H1 (cell line): ENCODE data around the gene EIF4EBP3. TPM values are rescaled to one million over a fixed set of nuclear protein-coding genes. Genes with fewer than 3 reads are reported as not detected.

Experiments used
- CTCF ChIA-PET: fragments of 300-600 bp; sonication (Branson Sonifier 250); formaldehyde crosslinking; loops from one replicate; lab custom pipeline; 2021; ENCODE audit not compliant: partially characterized antibody; lab: Charles Lee
- POLR2A ChIA-PET: fragments of 300-600 bp; sonication (Branson Sonifier 250); formaldehyde crosslinking; loops from one replicate; lab custom pipeline; 2021; ENCODE audit warnings: inconsistent platforms; ENCODE audit not compliant: partially characterized antibody; lab: Charles Lee
- DNase-seq, 2 experiments: peaks; one replicate each; pipeline versions ENCODE4 v3.0.0 to v3.0.0-alpha.2; 2010 to 2022; ENCODE audit warnings: low spot score in 2 of 2, low read depth in 1 of 2, mixed read lengths in 1 of 2
- FAIRE-seq: peaks from 2 replicates; lab custom pipeline; 2011; peaks lifted over from hg19 to GRCh38; lab: Jason Lieb, UNC
- H2AFZ ChIP-seq: 2 replicates; pipeline ENCODE4 v1.8.1; 2012; ENCODE audit warnings: low read length, inconsistent platforms
- H2AK5ac ChIP-seq: 2 replicates; pipeline ENCODE4 v1.6.1; 2013; ENCODE audit warnings: low read depth, low read length
- H2BK120ac ChIP-seq: replicated peaks from 2 replicates; pipeline ENCODE3; 2013; ENCODE audit warnings: low read depth, low read length, inconsistent platforms
- H2BK12ac ChIP-seq: 2 replicates; pipeline ENCODE4 v1.6.1; 2013; ENCODE audit warnings: low read depth, low read length
- H2BK15ac ChIP-seq: 2 replicates; pipeline ENCODE4 v1.6.1; 2013; ENCODE audit warnings: low read length
- H2BK20ac ChIP-seq: 2 replicates; pipeline ENCODE4 v1.6.1; 2013; ENCODE audit warnings: low read length
- H2BK5ac ChIP-seq: 2 replicates; pipeline ENCODE4 v1.6.1; 2013; ENCODE audit warnings: low read depth, low read length
- H3K14ac ChIP-seq: 2 replicates; pipeline ENCODE4 v1.6.1; 2013; ENCODE audit warnings: inconsistent platforms; ENCODE audit not compliant: insufficient read length
- H3K18ac ChIP-seq: 2 replicates; pipeline ENCODE4 v1.6.1; 2013; ENCODE audit warnings: low read length; ENCODE audit errors: extremely low read depth
- H3K23ac ChIP-seq: 2 replicates; pipeline ENCODE4 v1.6.1; 2013; ENCODE audit warnings: inconsistent platforms; ENCODE audit not compliant: insufficient read length
- H3K23me2 ChIP-seq: 2 replicates; pipeline ENCODE4 v1.6.1; 2013; ENCODE audit warnings: low read depth, low read length
- H3K27ac ChIP-seq: 2 replicates; pipeline ENCODE4 v1.6.1; 2011; ENCODE audit warnings: low read depth, low read length, inconsistent platforms
- H3K27me3 ChIP-seq, 4 experiments: replicated peaks in 1 of 4; 1 replicate in 1 of 4; 2 replicates in 3 of 4; pipeline versions ENCODE4 v1.6.1 to v1.8.1; 2011 to 2013; ENCODE audit warnings: low read length in 3 of 4, mild to moderate bottlenecking in 3 of 4, inconsistent platforms in 2 of 4, mixed read lengths in 2 of 4, moderate library complexity in 1 of 4; ENCODE audit not compliant: control insufficient read depth in 3 of 4, insufficient read depth in 3 of 4; ENCODE audit errors: extremely low read depth in 1 of 4
- H3K36me3 ChIP-seq, 4 experiments: 2 replicates each; pipeline versions ENCODE4 v1.6.1 to v1.8.1; 2011 to 2013; ENCODE audit warnings: mild to moderate bottlenecking in 4 of 4, low read length in 3 of 4, moderate library complexity in 2 of 4, control low read depth in 1 of 4, inconsistent platforms in 1 of 4; ENCODE audit not compliant: insufficient read depth in 4 of 4, control insufficient read depth in 2 of 4
- H3K4ac ChIP-seq: replicated peaks from 2 replicates; pipeline ENCODE3; 2013; ENCODE audit warnings: low read length, low read depth, mixed read lengths, inconsistent platforms; ENCODE audit not compliant: insufficient read length
- H3K4me1 ChIP-seq, 4 experiments: replicated peaks in 1 of 4; 1 replicate in 1 of 4; 2 replicates in 3 of 4; pipeline versions ENCODE4 v1.6.1 to v1.8.1; 2011 to 2013; ENCODE audit warnings: low read length in 3 of 4, inconsistent platforms in 2 of 4, mixed read lengths in 1 of 4; ENCODE audit not compliant: insufficient read depth in 4 of 4, control insufficient read depth in 3 of 4
- H3K4me2 ChIP-seq, 2 experiments: 2 replicates each; pipeline versions ENCODE4 v1.6.1 to v1.8.1; 2011 to 2013; ENCODE audit warnings: low read depth in 2 of 2, low read length in 2 of 2, control low read depth in 1 of 2, inconsistent platforms in 1 of 2, mild to moderate bottlenecking in 1 of 2; ENCODE audit not compliant: insufficient read depth in 1 of 2
- H3K4me3 ChIP-seq, 4 experiments: fragments of 200-600, 300-600 bp in 1 of 4; sonication (generic), shearing (Covaris generic), sonication (Bioruptor Twin) in 1 of 4; 2 replicates each; pipeline versions ENCODE4 v1.5.1 to v1.8.1; 2011 to 2016; ENCODE audit warnings: low read length in 4 of 4, low read depth in 3 of 4, control low read depth in 2 of 4, inconsistent platforms in 2 of 4, mild to moderate bottlenecking in 2 of 4, mixed read lengths in 1 of 4, moderate library complexity in 1 of 4; ENCODE audit not compliant: insufficient read depth in 2 of 4; ENCODE audit errors: extremely low read depth in 1 of 4
- H3K56ac ChIP-seq: replicated peaks from 2 replicates; pipeline ENCODE3; 2013; ENCODE audit warnings: low read depth, mild to moderate bottlenecking, mixed read lengths, low read length, inconsistent platforms; ENCODE audit not compliant: insufficient read length
- H3K79me1 ChIP-seq: 2 replicates; pipeline ENCODE4 v1.6.1; 2013; ENCODE audit warnings: low read depth, low read length, control low read depth
- H3K79me2 ChIP-seq, 2 experiments: 2 replicates each; pipeline versions ENCODE4 v1.6.1 to v1.8.1; 2012 to 2013; ENCODE audit warnings: low read length in 2 of 2, mild to moderate bottlenecking in 2 of 2, inconsistent platforms in 1 of 2; ENCODE audit not compliant: insufficient read depth in 2 of 2, control insufficient read depth in 1 of 2
- H3K9ac ChIP-seq, 4 experiments: replicated peaks in 1 of 4; 1 replicate in 1 of 4; 2 replicates in 3 of 4; pipeline versions ENCODE4 v1.6.1 to v1.8.1; 2011 to 2013; ENCODE audit warnings: low read depth in 3 of 4, low read length in 3 of 4, control low read depth in 2 of 4, mild to moderate bottlenecking in 2 of 4, moderate library complexity in 2 of 4, inconsistent platforms in 1 of 4; ENCODE audit errors: extremely low read depth in 1 of 4
- H3K9me3 ChIP-seq, 2 experiments: 2 replicates each; pipeline versions ENCODE4 v1.6.1 to v1.8.1; 2012 to 2013; ENCODE audit warnings: mild to moderate bottlenecking in 2 of 2, moderate library complexity in 2 of 2, control low read depth in 1 of 2, inconsistent platforms in 1 of 2, low read depth in 1 of 2, low read length in 1 of 2, mixed read lengths in 1 of 2; ENCODE audit not compliant: insufficient read depth in 2 of 2
- H4K20me1 ChIP-seq, 2 experiments: replicated peaks in 1 of 2; 2 replicates each; pipeline versions ENCODE3 to v1.8.1; 2011 to 2013; ENCODE audit warnings: inconsistent platforms in 2 of 2, low read length in 2 of 2, mild to moderate bottlenecking in 1 of 2; ENCODE audit not compliant: insufficient read depth in 2 of 2, control insufficient read depth in 1 of 2
- H4K5ac ChIP-seq: 2 replicates; pipeline ENCODE4 v1.6.1; 2013; ENCODE audit warnings: low read length, low read depth, mixed read lengths, inconsistent platforms; ENCODE audit not compliant: insufficient read length
- H4K8ac ChIP-seq: 2 replicates; pipeline ENCODE4 v1.8.0; 2013; ENCODE audit warnings: mild to moderate bottlenecking, moderate library complexity, low read length, inconsistent platforms; ENCODE audit not compliant: insufficient read depth; ENCODE audit errors: extremely low read depth
- H4K91ac ChIP-seq: replicated peaks from 2 replicates; pipeline ENCODE3; 2013; ENCODE audit warnings: low read length, mixed read lengths, inconsistent platforms; ENCODE audit not compliant: insufficient read length
- BCL11A ChIP-seq, 2 experiments: IDR thresholded peaks; one replicate each; pipeline ENCODE4 v1.6.1; 2011; ENCODE audit warnings: low read depth in 2 of 2, low read length in 2 of 2, mild to moderate bottlenecking in 2 of 2
- CHD2 ChIP-seq: IDR thresholded peaks from 2 replicates; pipeline ENCODE4 v1.6.1; 2012; ENCODE audit warnings: low read length, improper control_type of control experiment
- CTBP2 ChIP-seq: IDR thresholded peaks from 2 replicates; pipeline ENCODE4 v1.7.0; 2011; ENCODE audit warnings: borderline replicate concordance, mild to moderate bottlenecking, moderate library complexity, mixed read lengths, low read length; ENCODE audit not compliant: insufficient read depth, insufficient read length
- EP300 ChIP-seq, 2 experiments: IDR thresholded peaks; 1 replicate in 1 of 2; 2 replicates in 1 of 2; pipeline ENCODE4 v1.6.1; 2011 to 2012; ENCODE audit warnings: low read depth in 2 of 2, low read length in 2 of 2, mild to moderate bottlenecking in 2 of 2, borderline replicate concordance in 1 of 2, inconsistent platforms in 1 of 2, moderate library complexity in 1 of 2
- GABPA ChIP-seq: IDR thresholded peaks from 2 replicates; pipeline ENCODE4 v1.6.1; 2011; ENCODE audit warnings: mild to moderate bottlenecking, low read length, moderate library complexity, borderline replicate concordance; ENCODE audit not compliant: insufficient read depth
- HDAC6 ChIP-seq: IDR thresholded peaks from one replicate; pipeline ENCODE4 v1.7.1; 2012; ENCODE audit warnings: low read depth, mild to moderate bottlenecking, inconsistent platforms, low read length, moderate library complexity
- NANOG ChIP-seq: IDR thresholded peaks from 2 replicates; pipeline ENCODE4 v1.6.1; 2011; ENCODE audit warnings: low read length, low read depth, mild to moderate bottlenecking, inconsistent platforms; ENCODE audit not compliant: insufficient read depth, poor library complexity, severe bottlenecking
- SIN3A ChIP-seq, 2 experiments: IDR thresholded peaks in 1 of 2; conservative IDR thresholded peaks in 1 of 2; 2 replicates each; pipeline ENCODE4 v1.6.1; 2011 to 2012; ENCODE audit warnings: low read length in 2 of 2, improper control_type of control experiment in 1 of 2, low read depth in 1 of 2, mild to moderate bottlenecking in 1 of 2
- SIRT6 ChIP-seq: IDR thresholded peaks from one replicate; pipeline ENCODE4 v1.7.1; 2012; ENCODE audit warnings: low read length, inconsistent platforms
- SRF ChIP-seq: IDR thresholded peaks from 2 replicates; pipeline ENCODE4 v1.6.1; 2011; ENCODE audit warnings: mild to moderate bottlenecking, low read depth, low read length, moderate library complexity
- TCF12 ChIP-seq: IDR thresholded peaks from 2 replicates; pipeline ENCODE4 v1.6.1; 2011; ENCODE audit warnings: low read depth, mild to moderate bottlenecking, low read length
- YY1 ChIP-seq: IDR thresholded peaks from 2 replicates; pipeline ENCODE4 v1.6.1; 2011; ENCODE audit warnings: low read depth, mild to moderate bottlenecking, low read length
- ZNF274 ChIP-seq: IDR thresholded peaks from 2 replicates; pipeline ENCODE4 v1.7.0; 2012; ENCODE audit warnings: low read length, borderline replicate concordance; ENCODE audit errors: extremely low read depth
- whole genome bisulfite sequencing, 2 experiments: shearing (Covaris generic) in 1 of 2; methylation state at CpG; one replicate each; pipeline versions ENCODE4 v1.1.6 to v1.1.7; 2013 to 2015; ENCODE audit warnings: low lambda C conversion rate in 2 of 2, mixed read lengths in 2 of 2, inconsistent platforms in 1 of 2, low coverage in 1 of 2, missing lambda C conversion rate in 1 of 2; ENCODE audit not compliant: insufficient replicate concordance in 2 of 2, insufficient coverage in 1 of 2, insufficient read length in 1 of 2; ENCODE audit errors: extremely low coverage in 1 of 2, missing lambda C conversion rate in 1 of 2; 5-methylcytosine and 5-hydroxymethylcytosine counted together
- polyA plus RNA-seq, 7 experiments: library from polyadenylated mRNA; depleted of rRNA in 3 of 7; stranded (reverse) in 5 of 7; unstranded in 2 of 7; fragments of >200 nt in 5 of 7; fragments of 200-250 nt in 2 of 7; gene quantifications; 1 replicate in 5 of 7; 2 replicates in 1 of 7; 4 replicates in 1 of 7; pipeline versions ENCODE4 v1.2.1 to v1.2.3, GENCODE V29; 2011 to 2013; ENCODE audit warnings: missing spikeins in 2 of 7, mixed read lengths in 2 of 7
- total RNA-seq: library from RNA; stranded (reverse); fragmentation: NEBNext Ultra II Directional; extraction: Animal tissue kit (Norgen Biotek cat#: 25700); gene quantifications from 2 replicates; pipeline ENCODE4 v1.2.1, GENCODE V29; 2021
- TF ChIP-seq, protein P1 (sequence below): IDR thresholded peaks from 2 replicates; pipeline ENCODE4 v1.6.1; 2012; ENCODE audit warnings: inconsistent platforms

The EIF4EBP3 gene
- total and polyA plus RNA-seq, 2 of the 8 experiments (the other 6 are each of a cell fraction or from before 2014, with no cell fraction given): 11.1 to 11.7 TPM

GRCh38 chr5:140598836-140599235, 51.4 kb downstream of the EIF4EBP3 start:
- H3K23me2 ChIP-seq: no peaks in the 10 kb centered on the region
- DNase-seq (no peak), FAIRE-seq (no peak)
- no peak overlapping the region for H2AFZ ChIP-seq
- no peak overlapping the region for H4K5ac ChIP-seq
- no peaks in the 10 kb centered on the region for H3K36me3 ChIP-seq
- H3K4me3 ChIP-seq: no peak overlapping the region
- no peak overlapping the region for H3K4me2 ChIP-seq
- H2BK120ac ChIP-seq: no peak overlapping the region
- H3K14ac ChIP-seq: no peak overlapping the region
- H2BK12ac ChIP-seq: no peak overlapping the region
- H2BK20ac ChIP-seq: no peak overlapping the region
- H3K79me2 ChIP-seq: no peaks in the 10 kb centered on the region
- ChIA-PET CTCF (no interaction called here), POLR2A (no interaction called here)
- no peak overlapping the region for H4K8ac ChIP-seq
- no peaks in the 10 kb centered on the region for H3K27me3 ChIP-seq
- no peak overlapping the region for H3K23ac ChIP-seq
- H3K79me1 ChIP-seq: no peaks in the 10 kb centered on the region
- no peaks in the 10 kb centered on the region for H3K4me1 ChIP-seq
- no peak overlapping the region for H2BK15ac ChIP-seq
- no peak overlapping the region for H3K18ac ChIP-seq
- no peak overlapping the region for H2BK5ac ChIP-seq
- H4K20me1 ChIP-seq: no peaks in the 10 kb centered on the region
- H2AK5ac ChIP-seq: no peak overlapping the region
- H4K91ac ChIP-seq: no peak overlapping the region
- H3K4ac ChIP-seq: no peak overlapping the region
- H3K27ac ChIP-seq: no peak overlapping the region
- H3K9ac ChIP-seq: no peak overlapping the region
- WGBS, 2 experiments: 73% methylated on average over 2 of the region's 2 CpGs; no CpG with 5 or more reads in 1 of the 2 experiments
- H3K9me3 ChIP-seq: no peaks in the 10 kb centered on the region
- no peak overlapping the region for H3K56ac ChIP-seq
- TF ChIP-seq HDAC6 (no peak), CHD2 (no peak), SIN3A (conservative IDR thresholded peaks at IDR 0.05 in 1 of 2, IDR thresholded peaks at IDR 0.05 in 1 of 2; ENCODE audit: low read depth in 1 of 2, low read length in 2 of 2) (no peak), SRF (no peak), CTBP2 (no peak), YY1 (no peak), SIRT6 (no peak), NANOG (no peak), GABPA (no peak), BCL11A (IDR thresholded peaks at IDR 0.05; ENCODE audit: low read depth in 2 of 2, low read length in 2 of 2) (no peak), EP300 (IDR thresholded peaks at IDR 0.05; ENCODE audit: borderline replicate concordance in 1 of 2, low read depth in 2 of 2, low read length in 2 of 2) (no peak), TCF12 (no peak), ZNF274 (no peak)
- TF ChIP-seq, protein P1, sequence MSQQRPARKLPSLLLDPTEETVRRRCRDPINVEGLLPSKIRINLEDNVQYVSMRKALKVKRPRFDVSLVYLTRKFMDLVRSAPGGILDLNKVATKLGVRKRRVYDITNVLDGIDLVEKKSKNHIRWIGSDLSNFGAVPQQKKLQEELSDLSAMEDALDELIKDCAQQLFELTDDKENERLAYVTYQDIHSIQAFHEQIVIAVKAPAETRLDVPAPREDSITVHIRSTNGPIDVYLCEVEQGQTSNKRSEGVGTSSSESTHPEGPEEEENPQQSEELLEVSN: no peak
